HepG2 (cell line): ENCODE data around the gene ADAD2. TPM values are rescaled to one million over a fixed set of nuclear protein-coding genes. Genes with fewer than 3 reads are reported as not detected.

Experiments used
- ATAC-seq: fragments of 200-7000 bp; cut with Tn5 transposase; 3 replicates; pipeline ENCODE4 v1.9.1; 2020; ENCODE audit warnings: mild to moderate bottlenecking, moderate library complexity
- BruUV-seq: library from RNA; stranded (reverse); fragments of 400-500 nt; replicated peaks from 2 replicates; lab custom pipeline; 2021; lab: Mats Ljungman, UMichigan
- CTCF ChIA-PET: fragments of 300-600 bp; formaldehyde crosslinking; extraction: SDS; loops from one replicate; lab custom pipeline; 2021; ENCODE audit warnings: low total read pairs, inconsistent platforms, low intra/inter-chr PET ratio; lab: Yijun Ruan, JAX
- POLR2A ChIA-PET: fragments of 350-600 bp; sonication (Branson Sonifier 250); formaldehyde crosslinking; loops from one replicate; lab custom pipeline; 2020; ENCODE audit warnings: antibody characterized with exemption, inconsistent platforms; lab: Yijun Ruan, JAX
- DNase-seq: peaks from one replicate; pipeline ENCODE4 v3.0.0-alpha.2; 2015; ENCODE audit warnings: low spot score
- FAIRE-seq: peaks from 3 replicates; lab custom pipeline; 2011; peaks lifted over from hg19 to GRCh38; lab: Jason Lieb, UNC
- H2AFZ ChIP-seq: one replicate; pipeline ENCODE4 v1.6.1; 2011; ENCODE audit warnings: low read length, inconsistent platforms
- H3K27ac ChIP-seq: fragments of 300-600 bp; 3 replicates; pipeline ENCODE4 v1.8.0; 2011; ENCODE audit warnings: mixed run types, mild to moderate bottlenecking, mixed read lengths, low read length, inconsistent platforms; ENCODE audit not compliant: insufficient read depth; ENCODE audit errors: extremely low read length
- H3K27me3 ChIP-seq, 2 experiments: fragments of 200-600 bp in 1 of 2; 2 replicates in 1 of 2; 3 replicates in 1 of 2; pipeline versions ENCODE4 v1.6.0 to v1.8.0; 2011; ENCODE audit warnings: low read length in 2 of 2, mild to moderate bottlenecking in 2 of 2, moderate library complexity in 2 of 2, inconsistent platforms in 1 of 2; ENCODE audit not compliant: insufficient read depth in 2 of 2, control insufficient read depth in 1 of 2
- H3K36me3 ChIP-seq, 2 experiments: fragments of 200-600 bp in 1 of 2; replicated peaks in 1 of 2; 2 replicates in 1 of 2; 3 replicates in 1 of 2; pipeline versions ENCODE4 v1.5.1 to v1.8.0; 2011; ENCODE audit warnings: low read length in 2 of 2, inconsistent platforms in 1 of 2; ENCODE audit not compliant: insufficient read depth in 2 of 2, control insufficient read depth in 1 of 2
- H3K4me1 ChIP-seq: 2 replicates; pipeline ENCODE4 v1.5.1; 2012; ENCODE audit warnings: low read length, inconsistent platforms; ENCODE audit not compliant: insufficient read depth
- H3K4me2 ChIP-seq: 2 replicates; pipeline ENCODE4 v1.6.0; 2011; ENCODE audit warnings: low read depth, low read length, inconsistent platforms
- H3K4me3 ChIP-seq, 3 experiments: fragments of 200-600 bp in 1 of 3; sonication (generic), shearing (Covaris generic) in 1 of 3; replicated peaks in 1 of 3; 2 replicates each; pipeline ENCODE4 v1.5.1; 2011 to 2016; ENCODE audit warnings: low read length in 3 of 3, inconsistent platforms in 2 of 3, low read depth in 2 of 3, mild to moderate bottlenecking in 2 of 3, control low read depth in 1 of 3, mixed read lengths in 1 of 3; ENCODE audit not compliant: insufficient read depth in 1 of 3
- H3K79me2 ChIP-seq: one replicate; pipeline ENCODE4 v1.6.1; 2011; ENCODE audit warnings: low read length, inconsistent platforms; ENCODE audit not compliant: insufficient read depth
- H3K9ac ChIP-seq: 2 replicates; pipeline ENCODE4 v1.6.0; 2011; ENCODE audit warnings: mild to moderate bottlenecking, low read depth, low read length, inconsistent platforms; ENCODE audit not compliant: insufficient read depth
- H3K9me3 ChIP-seq: 2 replicates; pipeline ENCODE4 v1.5.1; 2012; ENCODE audit warnings: mild to moderate bottlenecking, low read length
- H4K20me1 ChIP-seq: 2 replicates; pipeline ENCODE4 v1.6.0; 2011; ENCODE audit warnings: inconsistent platforms, mild to moderate bottlenecking, low read length, moderate library complexity; ENCODE audit not compliant: insufficient read depth
- DDIT3 ChIP-seq: sonication (generic); formaldehyde crosslinking; IDR thresholded peaks from 2 replicates; pipeline ENCODE4 v1.4.0; 2020; ENCODE audit warnings: mild to moderate bottlenecking, missing genetic modification reagents
- KDM6A ChIP-seq: IDR thresholded peaks from 2 replicates; pipeline ENCODE4 v1.6.1; 2016; ENCODE audit warnings: low read depth
- PAX8 ChIP-seq: sonication (generic); formaldehyde crosslinking; IDR thresholded peaks from 2 replicates; pipeline ENCODE4 v1.8.0; 2022; ENCODE audit warnings: mild to moderate bottlenecking, missing genetic modification reagents, borderline replicate concordance
- PITX1 ChIP-seq: sonication (generic); formaldehyde crosslinking; IDR thresholded peaks from 2 replicates; pipeline ENCODE4 v1.5.1; 2020; ENCODE audit warnings: mild to moderate bottlenecking, missing genetic modification reagents
- RBFOX2 ChIP-seq: fragments of 200-400 bp; formaldehyde crosslinking; IDR thresholded peaks from 2 replicates; pipeline ENCODE4 v1.6.1; 2017; ENCODE audit warnings: low read depth, mild to moderate bottlenecking, low read length
- ZNF674 ChIP-seq: sonication (generic); formaldehyde crosslinking; IDR thresholded peaks from 2 replicates; pipeline ENCODE4 v1.5.0; 2020; ENCODE audit warnings: low read depth, mild to moderate bottlenecking, missing genetic modification reagents
- WGBS: methylation state at CpG from one replicate; pipeline ENCODE4 v1.1.6; 2017; ENCODE audit warnings: low lambda C conversion rate; 5-methylcytosine and 5-hydroxymethylcytosine counted together
- in situ Hi-C: cut with HindIII; loops from 2 replicates; pipeline ENCODE4 v1.10.0; 2017; ENCODE audit warnings: low pct_unique_long_range_greater_than_20kb; ENCODE audit not compliant: extremely low pct_ligation_motif_present
- intact Hi-C: fragments of 100-400 bp; cut with micrococcal nuclease; formaldehyde crosslinking; loops from one replicate; pipeline ENCODE4 v1.10.0; 2022; ENCODE audit not compliant: unreplicated experiment
- polyA plus RNA-seq, 8 experiments: library from polyadenylated mRNA; depleted of rRNA in 3 of 8; stranded (reverse) in 7 of 8; unstranded in 1 of 8; fragments of >200 nt; fragmentation: Illumina TruSeq in 4 of 8; extraction: Trizol in 4 of 8; gene quantifications; 2 replicates each; pipeline versions ENCODE4 v1.2.1 to v1.2.3, GENCODE V29; 2011 to 2016; ENCODE audit warnings: low read depth in 4 of 8, missing spikeins in 1 of 8, mixed read lengths in 1 of 8; ENCODE audit not compliant: insufficient read depth in 1 of 8
- total RNA-seq, 5 experiments: library from RNA; depleted of rRNA; stranded (reverse); fragments of >200 nt; fragmentation: Illumina TruSeq; extraction: Trizol; gene quantifications; 2 replicates each; pipeline ENCODE4 v1.2.3, GENCODE V29; 2016; ENCODE audit warnings: low read depth in 1 of 5

The ADAD2 gene
- total and polyA plus RNA-seq, 2 of the 13 experiments (the other 11 are each of a cell fraction or from before 2014, with no cell fraction given), result not detected

- in situ Hi-C loops, result loop anchor here (5.0 to 25.0 kb wide), 2 partner anchors 92 to 217 kb away; partner anchors contain the start of genes NECAB2 and OSGIN1
- no TSS peak for BruUV-seq
Observed at GRCh38 chr16:84179612-84180320, 11.2 kb upstream of the ADAD2 start.

GRCh38 chr16:84180519-84181140, 10.3 kb upstream of the ADAD2 start:
- Histone ChIP-seq H3K79me2 (peaks cover 13% of the 10 kb centered on the region), H3K36me3 (peaks cover 25 to 56% of the 10 kb centered on the region in 2 experiments; a peak in 4 of 5 replicates), H3K9ac (no peak overlapping the region), H3K9me3 (no peaks in the 10 kb centered on the region), H3K27ac (no peak overlapping the region)
- in situ Hi-C loops, result loop anchor here (25.0 kb wide), 1 partner anchor 218 kb away; the partner anchor contains the start of genes NECAB2 and OSGIN1
- ATAC-seq, result no peak
- intact Hi-C loops, result no loop called here
- DNase-seq, result no peak
- CTCF ChIA-PET, result no interaction called here
- TF ChIP-seq DDIT3 (CRISPR knock-in tag), result no peak
- TF ChIP-seq ZNF674 (CRISPR knock-in tag), result no peak
- TF ChIP-seq, all 625 proteins: peak for 0
- Histone ChIP-seq H2AFZ (no peak overlapping the region), H3K4me2 (no peak overlapping the region), H3K27me3 (no peaks in the 10 kb centered on the region), H3K4me1 (peaks cover 32% of the 10 kb centered on the region), H3K4me3 (no peak overlapping the region), H4K20me1 (no peaks in the 10 kb centered on the region)
- FAIRE-seq, result no peak
- POLR2A ChIA-PET, result no interaction called here
- no TSS peak for BruUV-seq
- WGBS, result 95% methylated on average over 21 of the region's 21 CpGs

More at GRCh38 chr16:84179612-84180320, 11.2 kb upstream of the ADAD2 start:
- H3K27ac ChIP-seq, result no peak overlapping the region
- H3K27me3 ChIP-seq, result no peaks in the 10 kb centered on the region
- TF ChIP-seq PITX1, result no peak
- no peak for TF ChIP-seq KDM6A (CRISPR knock-in tag)
- peak; percentile 30 for TF ChIP-seq RBFOX2
- TF ChIP-seq PAX8 (CRISPR knock-in tag), result no peak
- no peak overlapping the region for H3K4me2 ChIP-seq
- ChIA-PET CTCF (no interaction called here), POLR2A (no interaction called here)
- H3K36me3 ChIP-seq, result peaks cover 25 to 55% of the 10 kb centered on the region in 2 experiments; a peak in 4 of 5 replicates
- no peak overlapping the region for H2AFZ ChIP-seq
- no peaks in the 10 kb centered on the region for H4K20me1 ChIP-seq
- WGBS, result 96% methylated on average over 20 of the region's 33 CpGs
- peaks cover 6% of the 10 kb centered on the region for H3K79me2 ChIP-seq
- H3K4me1 ChIP-seq, result peaks cover 32% of the 10 kb centered on the region
- no peak for ATAC-seq
- intact Hi-C loops, result loop anchor here (5.0 kb wide), 1 partner anchor 227 kb away; the partner anchor contains the start of gene OSGIN1
- H3K9me3 ChIP-seq, result no peaks in the 10 kb centered on the region
- no peak overlapping the region for H3K4me3 ChIP-seq
- no peak for DNase-seq
- no peak for FAIRE-seq
- H3K9ac ChIP-seq, result no peak overlapping the region
